AG09309 (cell line): ENCODE measurements around the gene TYW1B.
"Not testable (repeated sequence)": the region's sequence is repeated elsewhere in the genome, so short reads cannot be mapped to it uniquely, and the experiment has no call there.

Source experiments
- DNase-seq: peaks from one replicate; pipeline ENCODE4 v3.0.0-alpha.2; 2010; ENCODE audit warnings: low read depth
- H3K4me3 ChIP-seq: 2 replicates; pipeline ENCODE4 v1.5.1; 2011; ENCODE audit warnings: mild to moderate bottlenecking, low read depth, low read length, moderate library complexity; ENCODE audit not compliant: control insufficient read depth
- TF ChIP-seq, protein P1 (sequence below): IDR thresholded peaks from 2 replicates; pipeline ENCODE4 v1.5.1; 2011; ENCODE audit warnings: mild to moderate bottlenecking, low read depth, low read length, inconsistent platforms; ENCODE audit not compliant: insufficient read depth, control insufficient read depth; ENCODE audit errors: missing control alignments

Gene TYW1B

DNA sequence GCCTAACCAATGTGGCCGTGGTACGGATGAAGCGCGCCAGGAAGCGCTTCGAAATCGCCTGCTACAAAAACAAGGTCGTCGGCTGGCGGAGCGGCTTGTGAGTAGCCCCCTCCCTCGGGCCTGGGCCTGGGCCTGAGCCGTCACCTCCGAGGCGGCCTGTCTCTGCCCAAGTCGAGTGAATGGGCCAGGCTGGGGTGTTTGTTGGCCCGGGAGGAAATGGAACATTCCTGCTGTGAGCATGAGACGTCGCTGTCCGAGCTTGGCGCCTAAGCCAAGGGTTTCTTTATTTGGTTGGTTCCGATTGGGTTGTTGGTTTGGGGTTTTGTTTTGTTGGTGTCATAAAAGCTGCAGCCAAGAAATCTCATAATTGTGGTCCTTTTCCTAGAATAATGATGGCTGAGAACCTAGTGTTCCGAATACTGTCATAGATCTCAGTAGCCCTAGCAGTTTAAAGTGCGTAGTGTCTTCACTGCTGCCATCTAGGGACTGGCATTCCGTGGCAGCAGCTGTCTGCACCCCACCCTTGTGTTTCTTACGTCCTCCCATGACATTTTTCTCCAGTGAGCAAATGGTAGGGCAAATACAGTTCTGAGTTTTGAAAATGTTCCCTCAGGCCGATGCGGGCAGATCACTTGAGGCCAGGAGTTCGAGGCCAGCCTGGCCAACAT, 1.8 kb upstream of the TYW1B start:
- TF ChIP-seq, protein P1, sequence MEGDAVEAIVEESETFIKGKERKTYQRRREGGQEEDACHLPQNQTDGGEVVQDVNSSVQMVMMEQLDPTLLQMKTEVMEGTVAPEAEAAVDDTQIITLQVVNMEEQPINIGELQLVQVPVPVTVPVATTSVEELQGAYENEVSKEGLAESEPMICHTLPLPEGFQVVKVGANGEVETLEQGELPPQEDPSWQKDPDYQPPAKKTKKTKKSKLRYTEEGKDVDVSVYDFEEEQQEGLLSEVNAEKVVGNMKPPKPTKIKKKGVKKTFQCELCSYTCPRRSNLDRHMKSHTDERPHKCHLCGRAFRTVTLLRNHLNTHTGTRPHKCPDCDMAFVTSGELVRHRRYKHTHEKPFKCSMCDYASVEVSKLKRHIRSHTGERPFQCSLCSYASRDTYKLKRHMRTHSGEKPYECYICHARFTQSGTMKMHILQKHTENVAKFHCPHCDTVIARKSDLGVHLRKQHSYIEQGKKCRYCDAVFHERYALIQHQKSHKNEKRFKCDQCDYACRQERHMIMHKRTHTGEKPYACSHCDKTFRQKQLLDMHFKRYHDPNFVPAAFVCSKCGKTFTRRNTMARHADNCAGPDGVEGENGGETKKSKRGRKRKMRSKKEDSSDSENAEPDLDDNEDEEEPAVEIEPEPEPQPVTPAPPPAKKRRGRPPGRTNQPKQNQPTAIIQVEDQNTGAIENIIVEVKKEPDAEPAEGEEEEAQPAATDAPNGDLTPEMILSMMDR: peak; percentile 45
- DNase-seq: peak; percentile 61
- H3K4me3 ChIP-seq: peak overlapping the region; percentile 69

DNA sequence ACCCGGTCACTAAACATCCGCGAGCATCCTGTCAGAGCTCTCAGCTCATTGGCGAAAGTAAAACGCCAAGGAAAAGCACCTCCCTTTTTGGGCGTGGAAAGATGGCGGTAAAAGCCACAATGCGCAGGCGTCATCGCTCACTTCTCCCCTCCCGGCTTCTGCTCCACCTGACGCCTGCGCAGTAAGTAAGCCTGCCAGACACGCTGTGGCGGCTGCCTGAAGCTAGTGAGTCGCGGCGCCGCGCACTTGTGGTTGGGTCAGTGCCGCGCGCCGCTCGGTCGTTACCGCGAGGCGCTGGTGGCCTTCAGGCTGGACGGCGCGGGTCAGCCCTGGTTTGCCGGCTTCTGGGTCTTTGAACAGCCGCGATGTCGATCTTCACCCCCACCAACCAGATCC, 1.3 kb upstream of the TYW1B start:
- H3K4me3 ChIP-seq: peak overlapping the region; percentile 69
- peak; percentile 96 for DNase-seq

DNA sequence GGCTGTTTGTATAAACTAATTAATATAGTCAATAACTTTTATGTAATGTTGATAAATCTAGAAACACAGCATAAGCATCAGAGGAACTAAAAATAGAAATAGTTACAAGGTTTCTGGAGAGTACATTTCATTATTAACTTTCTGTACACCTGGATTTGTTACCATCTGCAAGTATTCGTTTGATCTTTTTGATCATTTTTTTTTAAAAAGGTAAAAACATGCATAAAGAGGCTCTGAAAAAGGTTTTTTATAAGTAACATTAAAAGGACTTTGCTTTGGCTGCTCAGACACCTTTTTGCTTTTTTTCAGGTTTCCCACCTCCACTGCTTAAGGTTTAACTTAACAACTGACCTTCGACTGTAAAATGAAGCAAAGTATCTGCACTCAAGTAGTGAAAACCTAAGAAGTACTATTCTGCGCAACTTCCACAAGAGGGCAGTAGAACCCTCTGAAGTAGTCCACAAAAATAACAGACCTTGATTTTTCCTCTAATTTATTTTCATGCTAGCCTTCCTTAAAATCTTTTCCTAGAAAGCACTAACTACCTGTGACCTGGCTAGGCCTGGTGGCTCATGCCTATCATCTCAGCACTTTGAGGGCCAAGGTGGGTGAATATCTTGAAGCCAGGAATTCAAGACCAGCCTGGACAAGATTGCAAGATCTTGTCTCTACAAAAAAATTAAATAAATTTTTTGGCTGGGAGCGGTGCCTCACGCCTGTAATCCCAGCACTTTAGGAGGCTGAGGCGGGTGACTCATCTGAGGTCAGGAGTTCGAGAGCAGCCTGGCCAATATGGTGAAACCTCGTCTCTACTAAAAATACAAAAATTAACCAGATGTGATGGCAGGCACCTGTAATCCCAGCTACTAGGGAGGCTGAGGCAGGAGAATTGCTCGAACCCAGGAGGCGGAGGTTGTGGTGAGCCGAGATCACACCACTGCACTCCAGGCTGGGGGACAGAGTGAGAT, 4.0 kb downstream of the TYW1B start:
- not testable (repeated sequence) for H3K4me3 ChIP-seq, DNase-seq
- TF ChIP-seq, protein P1: peak; percentile 21

DNA sequence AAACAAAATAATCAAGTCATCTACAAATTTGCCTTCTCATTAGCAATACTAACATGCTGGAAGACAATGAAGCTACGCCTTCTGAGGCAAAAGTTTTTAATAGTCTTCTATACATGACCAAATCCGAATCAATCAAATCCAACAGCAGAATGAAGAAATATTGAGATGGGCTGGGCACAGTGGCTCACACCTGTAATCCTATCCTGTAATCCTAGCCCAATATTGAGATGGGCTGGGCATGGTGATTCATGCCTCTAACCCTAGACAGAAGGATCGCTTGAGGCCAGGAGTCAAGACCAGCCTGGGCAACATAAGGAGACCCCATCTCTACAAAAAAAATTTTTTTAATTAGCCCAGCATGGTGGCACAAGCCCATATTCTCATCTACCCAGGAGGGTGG, 5.5 kb downstream of the TYW1B start:
- H3K4me3 ChIP-seq, DNase-seq: not testable (repeated sequence)

DNA sequence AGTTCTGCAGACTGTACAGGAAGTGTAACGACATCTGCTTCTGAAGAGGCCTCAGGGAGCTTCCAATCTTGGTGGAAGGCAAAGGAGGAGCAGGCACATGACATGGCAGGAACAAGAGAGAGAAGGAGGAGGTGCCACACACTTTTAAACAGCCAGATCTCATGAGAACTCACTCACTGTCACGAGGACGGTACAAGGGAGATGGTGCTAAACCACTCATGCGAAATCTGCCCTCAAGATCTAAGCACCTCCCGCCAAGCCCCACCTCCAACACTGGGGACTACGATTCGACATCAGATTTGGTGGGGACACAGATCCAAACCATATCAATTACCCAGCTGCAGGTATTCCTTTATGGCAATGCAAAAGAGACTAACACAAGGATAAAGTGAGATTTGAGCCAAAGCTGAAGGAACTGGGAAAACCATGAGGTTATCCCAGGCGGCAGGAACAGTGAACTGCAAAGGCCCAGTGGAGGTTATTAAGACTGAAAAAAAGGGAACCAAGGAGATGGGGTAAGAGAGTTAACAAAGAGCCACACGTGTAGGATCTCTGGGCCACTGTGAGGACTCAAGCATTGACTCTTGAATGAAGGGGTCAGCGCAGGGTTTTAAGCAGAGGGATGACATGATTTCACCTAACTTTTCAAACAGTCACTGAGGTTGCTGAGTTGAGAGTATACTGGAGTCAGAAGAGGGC, 9.2 kb downstream of the TYW1B start:
- not testable (repeated sequence) for DNase-seq, H3K4me3 ChIP-seq

DNA sequence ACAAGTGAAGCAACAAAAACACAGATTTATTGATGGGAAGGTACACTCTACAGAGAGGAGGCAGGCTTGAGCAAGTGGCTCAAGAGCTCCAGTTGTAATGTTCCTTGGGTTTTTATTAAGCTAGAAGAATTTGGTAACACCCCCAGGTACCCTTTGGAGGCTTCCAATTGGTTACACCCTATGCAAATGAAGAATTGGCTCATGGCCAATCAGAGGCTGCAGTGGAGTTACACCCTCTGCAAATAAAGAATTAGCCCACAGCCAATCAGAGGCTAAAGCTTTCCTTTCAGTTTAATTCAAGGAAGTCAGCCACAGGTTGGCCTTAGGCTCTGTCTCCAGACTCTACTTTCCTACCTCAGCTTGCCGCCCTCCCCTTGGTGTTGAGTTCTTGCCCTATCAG, 10.3 kb downstream of the TYW1B start:
- not testable (repeated sequence) for DNase-seq, H3K4me3 ChIP-seq

DNA sequence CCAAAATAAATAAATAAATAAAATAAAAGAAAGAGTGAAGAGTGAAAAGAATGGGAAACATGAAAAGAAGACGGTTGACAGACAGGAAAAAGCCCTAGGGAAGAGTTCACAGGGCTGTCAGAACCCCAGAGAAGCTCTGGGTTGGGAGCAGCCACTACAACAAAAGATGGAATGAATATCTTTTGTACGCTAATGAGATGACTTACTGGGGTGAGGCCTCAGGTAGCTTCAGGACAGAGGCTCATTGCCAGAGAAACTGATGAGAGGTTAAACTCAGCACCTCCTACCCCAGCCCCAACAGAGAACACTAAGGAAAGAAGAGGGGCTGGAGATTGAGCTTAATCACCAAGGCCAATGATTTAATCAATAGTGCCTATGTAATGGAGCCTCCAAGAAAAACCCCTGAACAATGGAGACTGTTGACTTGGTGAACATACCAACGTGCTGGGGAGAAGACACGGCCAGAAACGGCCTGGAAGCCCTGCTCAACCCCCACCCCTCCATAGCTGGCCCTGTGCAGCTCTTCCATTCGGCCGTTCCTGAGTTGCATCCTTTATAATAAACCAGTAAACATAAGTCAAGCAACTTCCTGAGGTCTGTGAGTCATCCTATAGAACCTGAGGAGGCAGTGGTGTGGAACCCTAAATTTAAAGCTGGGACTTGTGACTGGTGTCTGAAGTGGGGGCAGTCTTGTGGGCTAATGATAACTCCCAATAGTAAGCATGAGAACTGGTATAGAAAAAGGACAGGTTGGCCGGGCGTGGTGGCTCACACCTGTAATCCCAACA, 11.4 kb downstream of the TYW1B start:
- H3K4me3 ChIP-seq, DNase-seq: not testable (repeated sequence)

DNA sequence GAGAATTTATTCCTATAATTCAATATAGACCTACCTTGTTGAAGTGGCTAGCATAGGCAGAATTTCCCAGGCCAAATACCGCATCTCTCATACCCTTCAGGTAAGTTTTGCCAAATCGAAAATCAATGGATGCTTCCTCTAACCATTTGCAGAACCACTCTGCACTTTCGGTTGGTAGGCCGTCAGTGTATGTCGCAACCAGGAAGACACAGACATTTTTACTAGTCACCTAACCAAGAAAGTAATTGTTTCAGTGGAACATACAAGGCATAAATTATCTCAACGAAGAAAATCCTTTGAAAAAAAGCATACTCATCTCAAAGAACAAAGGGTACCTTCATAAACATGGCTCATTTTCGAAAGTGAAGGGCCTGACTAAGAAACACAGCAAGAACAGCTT, 17.6 kb downstream of the TYW1B start:
- DNase-seq, H3K4me3 ChIP-seq: not testable (repeated sequence)

DNA sequence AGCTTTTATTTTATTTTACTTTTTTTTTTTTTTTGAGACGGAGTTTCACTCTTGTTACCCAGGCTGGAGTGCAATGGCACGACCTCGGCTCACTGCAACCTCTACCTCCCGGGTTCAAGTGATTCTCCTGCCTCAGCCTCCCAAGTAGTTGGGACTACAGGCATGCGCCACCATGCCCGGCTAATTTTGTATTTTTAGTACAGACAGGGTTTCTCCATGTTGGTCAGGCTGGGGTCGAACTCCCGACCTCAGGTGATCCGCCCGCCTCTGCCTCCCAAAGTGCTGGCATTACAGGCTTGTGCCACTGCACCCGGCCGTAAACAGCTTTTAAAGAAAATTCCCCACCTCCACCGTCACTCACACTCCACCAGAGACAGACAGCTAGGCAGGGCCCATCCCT, 19.5 kb downstream of the TYW1B start:
- not testable (repeated sequence) for H3K4me3 ChIP-seq, DNase-seq

DNA sequence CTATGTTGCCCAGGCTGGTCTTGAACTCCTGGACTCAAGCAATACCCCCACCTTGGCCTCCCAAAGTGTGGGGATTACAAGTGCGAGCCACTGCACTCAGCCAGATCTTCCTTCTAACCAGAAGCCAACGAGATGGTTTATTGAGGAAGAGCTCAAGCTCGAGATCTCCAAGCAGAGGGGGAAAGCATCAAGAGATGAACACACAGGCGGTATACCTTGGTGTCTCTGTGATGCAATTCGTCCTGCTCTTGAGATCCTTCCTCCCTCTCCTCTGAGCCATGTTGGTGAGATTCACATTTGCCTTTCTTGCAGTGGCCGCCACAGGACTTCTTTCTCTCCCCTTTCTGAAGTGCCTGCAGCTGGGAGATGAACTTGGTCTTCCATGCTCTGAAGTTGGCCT, 21.1 kb downstream of the TYW1B start:
- H3K4me3 ChIP-seq, DNase-seq: not testable (repeated sequence)
